Prostate gland (tissue), 2 donors: ENCODE data around the gene FRMPD4.

ENCODE experiments used
- POLR2A ChIP-seq: fragments of 450-650 bp; IDR thresholded peaks from one replicate; pipeline ENCODE4 v1.6.1; 2016; ENCODE audit warnings: antibody characterized with exemption, mild to moderate bottlenecking
- TF ChIP-seq, protein P1 (sequence below), 4 experiments: fragments of 200-600 bp in 2 of 4; fragments of 450-650 bp in 2 of 4; sonication (generic) in 2 of 4; IDR thresholded peaks; 1 replicate in 3 of 4; 2 replicates in 1 of 4; pipeline ENCODE4 v1.5.1; 2016 to 2019; ENCODE audit warnings: antibody characterized with exemption in 4 of 4, mild to moderate bottlenecking in 2 of 4, moderate library complexity in 2 of 4

DNA sequence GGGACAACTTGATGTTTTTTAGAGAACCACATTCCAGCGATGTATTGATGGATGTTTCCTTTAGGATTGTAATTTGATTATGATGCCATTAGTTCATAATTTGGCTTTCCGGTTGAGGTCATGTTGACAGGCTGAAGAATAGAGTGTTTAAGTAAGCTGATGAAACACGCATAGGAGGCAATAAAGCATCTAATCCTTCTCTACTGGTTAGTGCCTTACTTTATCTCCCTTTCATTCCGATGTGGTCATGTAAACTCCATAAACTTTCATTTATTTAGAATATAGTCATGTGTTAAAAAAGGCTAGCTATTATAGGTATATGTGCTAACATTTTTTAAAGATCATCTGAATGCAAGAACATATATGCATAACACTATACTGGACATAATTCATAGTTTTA, 15.0 kb downstream of the FRMPD4 start:
- TF ChIP-seq, protein P1, sequence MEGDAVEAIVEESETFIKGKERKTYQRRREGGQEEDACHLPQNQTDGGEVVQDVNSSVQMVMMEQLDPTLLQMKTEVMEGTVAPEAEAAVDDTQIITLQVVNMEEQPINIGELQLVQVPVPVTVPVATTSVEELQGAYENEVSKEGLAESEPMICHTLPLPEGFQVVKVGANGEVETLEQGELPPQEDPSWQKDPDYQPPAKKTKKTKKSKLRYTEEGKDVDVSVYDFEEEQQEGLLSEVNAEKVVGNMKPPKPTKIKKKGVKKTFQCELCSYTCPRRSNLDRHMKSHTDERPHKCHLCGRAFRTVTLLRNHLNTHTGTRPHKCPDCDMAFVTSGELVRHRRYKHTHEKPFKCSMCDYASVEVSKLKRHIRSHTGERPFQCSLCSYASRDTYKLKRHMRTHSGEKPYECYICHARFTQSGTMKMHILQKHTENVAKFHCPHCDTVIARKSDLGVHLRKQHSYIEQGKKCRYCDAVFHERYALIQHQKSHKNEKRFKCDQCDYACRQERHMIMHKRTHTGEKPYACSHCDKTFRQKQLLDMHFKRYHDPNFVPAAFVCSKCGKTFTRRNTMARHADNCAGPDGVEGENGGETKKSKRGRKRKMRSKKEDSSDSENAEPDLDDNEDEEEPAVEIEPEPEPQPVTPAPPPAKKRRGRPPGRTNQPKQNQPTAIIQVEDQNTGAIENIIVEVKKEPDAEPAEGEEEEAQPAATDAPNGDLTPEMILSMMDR (IDR thresholded peaks at IDR 0.05) = no peak
- TF ChIP-seq POLR2A = no peak
